K562 (cell line): ENCODE results near the gene SLC26A11. TPM values are rescaled to one million over a fixed set of nuclear protein-coding genes. Genes with fewer than 3 reads are reported as not detected.
A peak's percentile ranks its signal among the peaks of the same experiment; 100 is the strongest.

ENCODE experiments used
- ATAC-seq: fragments of 200-7000 bp; cut with Tn5 transposase; 3 replicates; pipeline ENCODE4 v1.9.1; 2020; ENCODE audit warnings: moderate library complexity
- BruUV-seq: library from RNA; stranded (reverse); fragments of 400-500 nt; replicated peaks from 2 replicates; lab custom pipeline; 2021; lab: Mats Ljungman, UMichigan
- CTCF ChIA-PET: fragments of 300-600 bp; formaldehyde crosslinking; extraction: SDS; loops from one replicate; lab custom pipeline; 2021; ENCODE audit warnings: low intra/inter-chr PET ratio; lab: Yijun Ruan, JAX
- POLR2A ChIA-PET: fragments of 300-600, 350-650 bp; sonication (Branson Sonifier 250); formaldehyde crosslinking; extraction: SDS; loops from one replicate; lab custom pipeline; 2021; ENCODE audit warnings: antibody characterized with exemption, inconsistent platforms; lab: Yijun Ruan, JAX
- DNase-seq, 4 experiments: peaks; one replicate each; pipeline versions ENCODE4 v3.0.0 to v3.0.0-alpha.2; 2011 to 2018; ENCODE audit warnings: low spot score in 3 of 4, mixed read lengths in 3 of 4; ENCODE audit errors: extremely low read depth in 1 of 4
- FAIRE-seq: peaks from 2 replicates; lab custom pipeline; 2011; peaks lifted over from hg19 to GRCh38; lab: Jason Lieb, UNC
- H2AFZ ChIP-seq: 2 replicates; pipeline ENCODE4 v1.6.0; 2011; ENCODE audit warnings: low read depth, low read length, control low read depth, inconsistent platforms
- H3K27ac ChIP-seq: fragments of 200-600 bp; 3 replicates; pipeline ENCODE4 v1.8.0; 2011; ENCODE audit warnings: low read depth, mild to moderate bottlenecking, control low read depth, inconsistent platforms, low read length, moderate library complexity, mixed read lengths; ENCODE audit errors: extremely low read depth
- H3K27me3 ChIP-seq, 2 experiments: fragments of 300-600 bp in 1 of 2; 2 replicates in 1 of 2; 3 replicates in 1 of 2; pipeline versions ENCODE4 v1.6.0 to v1.8.0; 2011; ENCODE audit warnings: inconsistent platforms in 2 of 2, low read length in 2 of 2, mild to moderate bottlenecking in 1 of 2, mixed read lengths in 1 of 2, moderate library complexity in 1 of 2; ENCODE audit not compliant: control insufficient read depth in 2 of 2, insufficient read depth in 2 of 2
- H3K36me3 ChIP-seq: fragments of 300-600 bp; 3 replicates; pipeline ENCODE4 v1.8.0; 2011; ENCODE audit warnings: mild to moderate bottlenecking, low read length, inconsistent platforms; ENCODE audit not compliant: control insufficient read depth, insufficient read depth
- H3K4me1 ChIP-seq, 2 experiments: fragments of 200-600 bp in 1 of 2; replicated peaks in 1 of 2; 2 replicates in 1 of 2; 3 replicates in 1 of 2; pipeline versions ENCODE4 v1.5.1 to v1.8.0; 2011; ENCODE audit warnings: inconsistent platforms in 2 of 2, low read length in 2 of 2, mild to moderate bottlenecking in 1 of 2, mixed read lengths in 1 of 2, moderate library complexity in 1 of 2; ENCODE audit not compliant: control insufficient read depth in 2 of 2, insufficient read depth in 2 of 2
- H3K4me2 ChIP-seq: 2 replicates; pipeline ENCODE4 v1.6.1; 2011; ENCODE audit warnings: low read length, control low read depth, inconsistent platforms, mixed read lengths; ENCODE audit not compliant: insufficient read depth
- H3K4me3 ChIP-seq: fragments of 200-600 bp; sonication (generic), shearing (Covaris generic); 2 replicates; pipeline ENCODE4 v1.5.1; 2016; ENCODE audit warnings: control low read depth, inconsistent platforms
- H3K79me2 ChIP-seq: fragments of 200-600 bp; 3 replicates; pipeline ENCODE4 v1.8.0; 2011; ENCODE audit warnings: low read length, inconsistent platforms; ENCODE audit not compliant: control insufficient read depth, insufficient read depth
- H3K9ac ChIP-seq, 2 experiments: 2 replicates each; pipeline versions ENCODE4 v1.6.0 to v1.6.1; 2011; ENCODE audit warnings: low read depth in 2 of 2, low read length in 2 of 2, control low read depth in 1 of 2, inconsistent platforms in 1 of 2, mild to moderate bottlenecking in 1 of 2, mixed read lengths in 1 of 2; ENCODE audit not compliant: insufficient read depth in 1 of 2
- H3K9me1 ChIP-seq: one replicate; pipeline ENCODE4 v1.6.0; 2011; ENCODE audit warnings: inconsistent platforms, mild to moderate bottlenecking, low read length, moderate library complexity; ENCODE audit not compliant: control insufficient read depth, insufficient read depth
- H3K9me3 ChIP-seq: replicated peaks from 2 replicates; pipeline ENCODE4 v1.5.1; 2011; ENCODE audit warnings: low read depth, low read length, inconsistent platforms; ENCODE audit not compliant: control insufficient read depth, insufficient read depth
- H4K20me1 ChIP-seq: replicated peaks from 2 replicates; pipeline ENCODE4 v1.6.1; 2011; ENCODE audit warnings: low read length, inconsistent platforms, mixed read lengths; ENCODE audit not compliant: control insufficient read depth, insufficient read depth
- ARID4B ChIP-seq: sonication (generic); formaldehyde crosslinking; IDR thresholded peaks from 2 replicates; pipeline ENCODE4 v1.8.0; 2022; ENCODE audit warnings: mild to moderate bottlenecking, missing genetic modification reagents
- CBX3 ChIP-seq, 2 experiments: IDR thresholded peaks; 1 replicate in 1 of 2; 2 replicates in 1 of 2; pipeline ENCODE4 v1.6.1; 2012; ENCODE audit warnings: inconsistent platforms in 2 of 2, low read length in 2 of 2, borderline replicate concordance in 1 of 2, control low read depth in 1 of 2
- CHAMP1 ChIP-seq: fragments of 450-650 bp; IDR thresholded peaks from 2 replicates; pipeline ENCODE4 v1.6.1; 2016; ENCODE audit warnings: mild to moderate bottlenecking
- DPF2 ChIP-seq: fragments of 450-650 bp; IDR thresholded peaks from 2 replicates; pipeline ENCODE4 v1.6.1; 2016
- ELK1 ChIP-seq: sonication (generic); formaldehyde crosslinking; IDR thresholded peaks from 2 replicates; pipeline ENCODE4 v1.8.1; 2022; ENCODE audit warnings: missing genetic modification reagents
- IRF2 ChIP-seq: sonication (generic); formaldehyde crosslinking; IDR thresholded peaks from 2 replicates; pipeline ENCODE4 v1.8.1; 2022; ENCODE audit warnings: mild to moderate bottlenecking, missing genetic modification reagents
- SMARCE1 ChIP-seq: fragments of 450-650 bp; IDR thresholded peaks from 2 replicates; pipeline ENCODE4 v1.7.1; 2016; ENCODE audit warnings: mild to moderate bottlenecking
- STAT5B ChIP-seq: fragments of 250-450 bp; sonication (Bioruptor Pico); IDR thresholded peaks from 2 replicates; pipeline ENCODE4 v1.8.0; 2021; ENCODE audit warnings: mild to moderate bottlenecking, inconsistent platforms
- U2AF1 ChIP-seq: fragments of 200-400 bp; formaldehyde crosslinking; optimal IDR thresholded peaks from 2 replicates; pipeline ENCODE3; 2017; ENCODE audit warnings: mild to moderate bottlenecking, low read depth, low read length, moderate library complexity
- WHSC1 ChIP-seq: IDR thresholded peaks from one replicate; pipeline ENCODE4 v1.6.1; 2012; ENCODE audit warnings: low read length, control low read depth, inconsistent platforms
- WGBS: fragments of 100-300 bp; shearing (Covaris generic); methylation state at CpG from one replicate; pipeline ENCODE4 v1.1.6; 2016; ENCODE audit warnings: low coverage, mixed read lengths; ENCODE audit not compliant: insufficient coverage; ENCODE audit errors: missing lambda C conversion rate; 5-methylcytosine and 5-hydroxymethylcytosine counted together
- in situ Hi-C: fragments of 300-500 bp; cut with MboI; formaldehyde crosslinking; loops from 4 replicates; pipeline ENCODE4 v1.15.0; 2018; ENCODE audit warnings: inconsistent platforms, mixed read lengths
- intact Hi-C: fragments of 100-400 bp; cut with micrococcal nuclease; formaldehyde crosslinking; loops from 2 replicates; pipeline ENCODE4 v1.14.2; 2022
- polyA plus RNA-seq, 8 experiments: library from polyadenylated mRNA; depleted of rRNA in 4 of 8; stranded (reverse) in 5 of 8; unstranded in 3 of 8; fragments of >200 nt; fragmentation: Nextera tagmentation in 2 of 8; fragmentation: Illumina TruSeq in 1 of 8; extraction: Ambion mirVana in 2 of 8; extraction: Trizol in 1 of 8; gene quantifications; 2 replicates each; pipeline versions ENCODE4 v1.2.1 to v1.2.3, GENCODE V29; 2011 to 2014; ENCODE audit warnings: inconsistent platforms in 1 of 8, missing spikeins in 1 of 8
- total RNA-seq, 7 experiments: library from RNA; depleted of rRNA in 6 of 7; stranded (reverse); fragments of >200 nt in 6 of 7; fragmentation: Illumina TruSeq in 2 of 7; extraction: Trizol in 2 of 7; gene quantifications; 2 replicates each; pipeline versions ENCODE4 v1.2.1 to v1.2.3, GENCODE V29; 2011 to 2021; ENCODE audit warnings: low replicate concordance in 1 of 7

The SLC26A11 gene
- total and polyA plus RNA-seq, 9 of the 15 experiments (the other 6 are each of a cell fraction or from before 2014, with no cell fraction given), result 0.06 to 3.1 (median 1.2) TPM; not detected in 1

GRCh38 chr17:80261159-80261894 is 41.1 kb downstream of the SLC26A11 start:
- intact Hi-C loops, result no loop called here
- H3K4me1 ChIP-seq, result peaks cover 53 to 72% of the 10 kb centered on the region in 2 experiments
- no peak for FAIRE-seq
- TF ChIP-seq IRF2 (CRISPR knock-in tag) (no peak), STAT5B (no peak), ARID4B (CRISPR knock-in tag) (no peak; the same call in 1 of the 2 replicates), CBX3 (IDR thresholded peaks at IDR 0.05; ENCODE audit: borderline replicate concordance in 1 of 2, low read length in 2 of 2) (no peak), U2AF1 (no peak), ELK1 (CRISPR knock-in tag) (no peak), CHAMP1 (no peak), WHSC1 (no peak), SMARCE1 (peak; percentile 25; the same call in 1 of the 2 replicates), DPF2 (0 out of 2 replicates have a peak, but pooled peaks have one; percentile 34)

More at GRCh38 chr17:80261159-80261894, 41.1 kb downstream of the SLC26A11 start:
- CTCF ChIA-PET, result no interaction called here
- Histone ChIP-seq H2AFZ (peak overlapping the region; percentile 57; the same call in 1 of the 2 replicates), H3K27ac (peak overlapping the region; percentile 84), H3K9ac (peak overlapping the region; percentile 75 to 98), H3K79me2 (peaks cover 27% of the 10 kb centered on the region), H3K36me3 (peaks cover 16% of the 10 kb centered on the region; the same call in 2 of the 3 replicates), H4K20me1 (no peaks in the 10 kb centered on the region), H3K4me3 (peak overlapping the region; percentile 65), H3K27me3 (no peaks in the 10 kb centered on the region), H3K9me1 (no peaks in the 10 kb centered on the region), H3K4me2 (peak overlapping the region; percentile 80), H3K9me3 (no peaks in the 10 kb centered on the region)
- POLR2A ChIA-PET, result interaction anchor here (1.2 kb wide), 1 partner anchor 9 kb away, joined by 5 read pairs; no protein-coding TSS in a partner anchor
- TSS peak; percentile 70 for BruUV-seq
- WGBS, result 2% methylated on average over 39 of the region's 45 CpGs
- ATAC-seq (peak; percentile 23), DNase-seq (peak; percentile 34 to 59 (median 36))
- in situ Hi-C loops, result no loop called here
